GM19395 (cell line): ENCODE results near the gene PTPRN2.

Source experiments
- ATAC-seq: cut with Tn5 transposase; IDR thresholded peaks from one replicate; pipeline ENCODE4 v1.9.1; 2021; ENCODE audit warnings: mild to moderate bottlenecking, moderate library complexity; ENCODE audit not compliant: unreplicated experiment

The PTPRN2 gene

DNA sequence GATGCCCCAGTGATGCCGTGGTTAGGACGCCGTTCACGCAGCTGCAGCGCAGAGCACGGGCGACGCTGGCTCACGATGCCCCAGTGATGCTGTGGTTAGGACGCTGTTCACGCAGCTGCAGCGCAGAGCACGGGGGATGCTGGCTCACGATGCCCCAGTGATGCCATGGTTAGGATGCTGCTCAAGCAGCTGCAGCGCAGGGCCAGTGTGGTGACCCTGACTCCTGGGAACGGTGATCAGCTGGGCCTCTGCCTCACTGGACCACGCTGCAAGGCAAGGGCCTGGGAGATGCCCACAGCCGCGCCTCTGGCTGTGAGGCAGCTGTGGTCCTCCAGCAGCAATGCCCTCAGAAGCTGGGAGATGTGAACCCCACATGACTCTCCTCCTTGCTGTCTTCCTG is 970.2 kb downstream of the PTPRN2 start:
- ATAC-seq = no peak

DNA sequence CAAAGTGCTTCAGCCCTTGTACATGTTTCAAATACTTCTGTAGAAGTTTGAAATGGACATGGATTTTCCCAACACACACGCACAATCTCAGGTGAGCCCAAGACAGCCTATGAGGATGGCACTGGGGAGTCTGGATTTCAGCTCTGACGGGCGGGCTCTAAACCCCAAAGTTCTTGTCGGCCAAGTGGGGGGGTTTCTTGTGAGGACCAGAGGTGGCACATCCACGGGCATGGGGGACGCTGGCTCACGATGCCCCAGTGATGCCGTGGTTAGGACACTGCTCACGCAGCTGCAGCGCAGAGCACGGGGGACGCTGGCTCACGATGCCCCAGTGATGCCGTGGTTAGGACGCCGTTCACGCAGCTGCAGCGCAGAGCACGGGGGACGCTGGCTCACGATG is 970.7 kb downstream of the PTPRN2 start:
- ATAC-seq = no peak

DNA sequence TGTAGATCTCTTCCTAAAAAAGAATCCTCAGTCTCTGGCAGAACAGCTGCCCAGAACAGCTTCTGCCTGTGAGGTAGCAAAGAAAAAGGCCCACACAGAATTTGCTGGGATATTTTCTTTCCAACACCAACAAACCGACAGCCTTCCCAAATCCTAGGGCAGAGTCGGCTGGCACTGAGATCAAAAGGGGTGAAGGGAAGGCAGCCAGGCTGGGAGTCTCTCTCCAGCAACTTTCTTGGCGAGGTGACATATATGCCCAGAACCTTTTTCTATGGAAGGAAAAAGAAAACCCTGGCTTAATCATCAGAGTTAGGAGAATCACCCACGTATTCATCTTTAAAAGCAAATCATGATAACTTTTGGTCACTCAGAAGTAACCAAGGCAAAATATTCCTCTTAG is 971.2 kb downstream of the PTPRN2 start:
- no peak for ATAC-seq

DNA sequence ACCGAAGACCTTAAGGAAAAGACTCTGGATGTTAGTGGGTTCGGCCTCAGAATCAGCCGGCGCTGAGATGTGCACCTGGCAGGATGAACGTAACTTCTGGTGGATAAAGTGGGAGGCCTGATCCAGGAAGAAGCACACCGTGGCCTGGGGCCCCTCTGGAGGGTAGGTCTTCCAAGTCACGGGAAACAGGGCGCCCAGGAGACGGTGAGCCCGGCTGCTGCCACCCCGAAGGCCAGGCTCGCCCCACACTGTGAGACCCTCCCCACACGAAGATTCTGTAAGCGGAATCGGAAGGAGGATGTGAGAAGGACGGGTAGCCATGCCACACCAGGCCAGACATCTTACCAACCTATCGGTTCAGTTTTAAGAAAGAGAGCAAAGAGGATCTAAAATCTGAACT is 971.8 kb downstream of the PTPRN2 start:
- no peak for ATAC-seq

DNA sequence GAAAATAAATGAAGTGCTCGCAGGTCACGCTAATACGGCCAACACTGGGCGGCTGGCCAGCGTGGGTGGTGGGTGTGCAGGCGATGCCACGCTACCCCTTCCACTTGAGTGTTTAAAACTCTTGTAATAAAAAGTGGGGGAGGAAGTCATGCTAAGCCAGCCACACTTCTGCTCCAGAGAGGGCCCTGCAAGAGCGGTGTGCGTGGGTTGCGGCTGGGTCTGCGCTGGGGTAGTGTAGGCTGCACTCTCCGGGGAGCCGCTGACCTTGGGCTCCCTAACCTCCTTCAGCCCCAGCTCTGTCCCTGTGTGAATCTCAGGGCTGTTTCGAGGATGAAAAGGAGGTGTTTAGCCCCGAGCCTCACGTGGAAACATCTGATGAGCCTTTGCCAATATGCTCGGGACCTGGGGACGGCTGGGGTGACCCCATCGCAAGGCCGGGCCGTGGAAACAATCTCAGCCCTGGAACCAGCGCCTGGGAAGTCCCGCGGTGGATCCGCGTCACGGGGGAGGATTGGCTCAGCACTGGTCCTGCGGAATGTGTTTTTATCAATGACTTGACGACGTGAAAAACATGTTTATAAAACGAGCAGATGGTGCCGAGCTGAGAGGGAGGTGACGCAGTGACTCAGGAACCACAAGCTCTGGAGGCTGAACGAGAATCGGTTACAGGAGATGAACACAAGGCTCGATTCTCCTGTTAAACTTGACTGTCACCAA is 972.4 kb downstream of the PTPRN2 start:
- no peak for ATAC-seq

DNA sequence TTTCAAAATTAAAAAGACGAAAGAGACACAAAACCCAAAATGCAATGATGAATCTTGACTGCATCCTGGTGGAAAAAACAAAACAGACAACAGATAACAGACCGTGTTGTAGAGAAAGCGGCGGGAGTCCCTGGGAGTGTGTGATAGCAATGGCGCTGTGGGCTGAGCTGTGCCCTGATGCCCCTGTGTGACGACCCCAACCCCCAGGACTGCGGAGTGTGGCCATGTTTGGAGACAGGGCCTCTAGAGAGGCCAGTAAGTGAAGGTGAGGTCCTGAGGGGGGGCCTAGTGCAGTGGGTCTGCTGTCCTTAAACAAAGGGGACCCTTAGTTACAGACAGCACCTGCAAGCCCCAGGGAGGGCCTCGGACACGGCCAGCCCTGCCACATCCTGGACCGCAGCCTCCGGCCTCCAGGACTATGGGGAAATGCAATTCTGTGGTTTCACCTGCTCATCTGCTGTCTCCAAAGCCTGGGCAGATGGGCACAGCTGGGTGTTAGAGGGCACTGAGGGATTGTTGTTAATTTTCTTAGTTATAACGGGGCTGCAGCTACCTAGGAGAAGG is 973.1 kb downstream of the PTPRN2 start:
- no peak for ATAC-seq

DNA sequence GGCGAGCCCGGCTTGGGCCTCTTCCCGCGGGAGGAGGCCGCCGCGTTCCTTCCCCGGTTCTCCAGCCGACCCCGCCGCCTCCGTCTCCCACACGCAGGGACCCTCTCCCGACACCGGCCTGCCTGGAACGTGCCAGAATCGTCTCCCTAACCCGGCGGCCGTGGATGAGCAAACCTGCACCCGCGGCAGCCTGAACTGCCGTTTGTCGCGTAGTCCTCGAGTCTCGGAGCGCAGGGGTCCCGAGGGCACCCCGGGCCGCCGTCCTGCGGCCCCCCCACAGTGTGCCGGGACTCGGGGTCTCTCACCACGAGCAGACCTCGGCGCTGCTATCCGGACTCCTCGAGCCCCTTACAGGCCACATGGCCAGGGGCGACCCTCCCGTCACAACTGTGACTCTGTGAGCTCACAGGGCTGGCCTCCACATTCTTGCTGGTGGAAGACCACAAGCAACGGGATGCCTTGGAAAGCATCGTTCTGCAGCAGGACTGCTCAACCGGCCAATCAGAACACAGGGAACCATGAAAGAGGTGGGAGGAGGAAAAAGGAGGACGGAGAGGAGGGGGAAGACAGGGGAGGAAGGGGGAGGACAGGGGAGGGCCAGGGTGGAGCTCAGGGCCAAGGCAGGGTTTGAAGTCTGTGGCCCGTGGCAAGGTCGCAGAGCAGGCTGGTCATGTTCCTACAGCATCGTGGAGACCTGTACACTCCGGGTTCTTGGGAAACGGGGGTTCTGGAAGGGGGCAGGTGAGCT is 973.9 kb downstream of the PTPRN2 start:
- no peak for ATAC-seq

DNA sequence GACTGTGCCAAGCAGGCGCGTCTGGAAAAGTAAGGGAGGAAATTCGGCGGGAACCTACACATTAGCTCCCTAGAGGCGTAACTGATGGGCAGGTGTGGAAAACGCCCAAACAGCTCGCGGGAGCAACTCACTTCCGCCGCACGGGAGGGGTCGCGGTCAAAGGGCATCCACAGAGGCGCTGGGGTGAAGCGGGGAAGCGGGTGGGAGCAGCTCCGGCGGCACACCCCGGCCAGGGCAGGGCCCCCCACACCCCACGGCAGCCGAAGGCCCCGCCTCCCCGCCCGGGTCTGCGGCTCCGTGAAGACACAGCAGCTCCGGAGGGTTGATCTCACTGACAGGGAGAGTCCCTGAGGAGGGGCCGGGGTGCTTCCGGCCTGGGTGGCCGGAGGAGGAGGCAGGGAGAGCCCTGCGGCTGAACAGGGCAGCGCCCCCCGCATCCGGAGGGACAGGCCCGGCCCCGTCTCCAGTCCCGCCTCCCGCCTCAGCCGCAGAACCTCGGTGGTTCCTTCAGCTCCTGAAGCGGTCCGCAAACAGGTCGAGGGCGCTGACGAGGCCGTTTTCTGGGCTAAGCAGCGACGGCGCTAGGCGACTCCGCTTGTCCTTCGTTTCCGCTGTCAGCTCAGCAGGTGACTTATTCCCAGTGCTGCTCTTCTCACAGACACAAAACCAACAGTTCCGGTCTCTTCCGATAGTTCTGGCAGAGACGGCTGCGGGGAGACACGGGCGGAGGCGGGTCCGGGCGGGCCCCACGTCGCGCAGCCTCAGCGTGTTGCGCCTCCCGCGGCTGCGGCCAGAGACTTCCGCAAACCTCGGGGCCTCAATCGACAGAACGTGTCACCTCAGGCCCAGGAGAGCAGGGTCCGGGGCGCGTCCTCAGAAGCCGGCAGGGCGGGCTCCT is 974.7 kb downstream of the PTPRN2 start:
- peak; percentile 75 for ATAC-seq

DNA sequence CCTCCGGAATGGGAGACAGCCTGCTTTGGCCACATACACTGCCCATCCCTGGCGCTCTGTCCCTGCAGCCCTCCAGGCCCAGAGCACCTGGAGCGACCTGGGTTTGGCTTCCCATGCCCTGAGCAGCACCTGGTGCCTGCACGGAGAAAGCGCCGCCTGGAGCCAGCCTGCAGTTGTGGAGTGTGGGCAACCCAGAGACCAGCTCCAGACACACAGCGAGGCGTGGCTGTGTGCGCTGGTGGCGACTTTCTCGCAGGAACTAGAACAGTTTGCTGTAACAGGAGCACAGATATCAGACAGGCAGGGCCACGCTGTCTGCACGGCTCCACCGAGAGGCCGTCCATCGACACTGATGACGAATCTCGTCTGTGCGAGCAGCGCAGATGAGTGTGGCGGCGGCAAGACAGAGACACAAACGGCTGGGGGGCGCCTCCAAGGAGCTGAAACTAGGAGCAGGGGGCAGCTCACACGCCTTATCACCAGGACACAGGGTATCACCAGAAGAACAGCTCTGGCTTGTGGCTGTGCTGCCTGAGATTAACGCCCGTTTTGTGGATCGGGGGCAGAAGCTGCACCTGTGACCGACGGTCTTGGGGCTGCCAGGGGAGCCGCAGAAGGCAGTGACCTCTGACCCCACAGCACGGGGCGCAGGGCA is 975.5 kb downstream of the PTPRN2 start:
- ATAC-seq = no peak

DNA sequence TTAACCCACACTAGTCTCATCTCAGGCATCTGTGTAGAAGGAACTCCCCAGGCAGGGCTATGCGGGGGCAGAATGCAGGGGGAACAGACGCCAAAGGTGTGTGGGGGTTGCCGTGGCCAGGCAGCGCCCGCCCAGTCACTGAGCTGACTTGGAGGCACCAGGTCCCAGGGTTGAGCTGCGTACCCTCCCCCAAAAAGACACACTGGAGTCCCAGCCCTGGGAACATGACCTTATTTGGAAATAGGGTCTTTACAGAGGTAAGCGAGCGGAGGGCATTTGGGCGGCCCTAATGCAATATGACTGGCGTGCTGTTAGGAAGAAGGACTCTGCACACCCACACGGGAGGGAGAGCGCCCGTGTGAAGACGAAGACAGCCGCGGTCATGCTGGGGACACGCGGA is 976.3 kb downstream of the PTPRN2 start:
- ATAC-seq = no peak

DNA sequence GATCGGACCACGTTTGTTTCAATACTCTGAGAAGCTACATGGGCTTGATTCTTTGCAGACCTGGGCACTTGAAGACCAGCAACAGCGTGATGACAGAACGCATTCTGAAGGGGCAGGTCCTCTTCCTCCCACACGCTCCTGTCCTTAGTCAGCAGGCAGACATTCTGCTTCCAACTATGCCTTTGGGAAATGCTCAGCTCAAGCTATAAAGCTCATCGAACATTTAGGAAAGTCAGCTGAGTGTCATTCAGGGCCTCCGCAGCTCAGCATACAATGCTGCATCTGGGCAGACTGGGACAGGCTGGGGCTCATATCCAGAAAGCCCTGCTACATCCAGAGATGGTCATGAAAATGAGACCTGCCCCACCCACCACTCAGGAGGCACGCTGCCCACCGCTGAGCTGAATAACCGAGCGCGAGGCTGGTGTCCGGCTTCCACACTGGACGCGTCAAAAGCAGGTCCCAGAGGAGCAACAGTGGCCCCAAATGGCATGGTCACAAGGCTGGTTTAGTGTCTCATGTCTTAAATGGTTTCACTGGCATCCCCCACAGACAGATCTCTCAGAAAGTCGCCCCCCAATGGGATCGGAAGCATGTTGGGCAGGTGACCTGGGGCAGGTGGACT is 976.8 kb downstream of the PTPRN2 start:
- ATAC-seq = no peak

DNA sequence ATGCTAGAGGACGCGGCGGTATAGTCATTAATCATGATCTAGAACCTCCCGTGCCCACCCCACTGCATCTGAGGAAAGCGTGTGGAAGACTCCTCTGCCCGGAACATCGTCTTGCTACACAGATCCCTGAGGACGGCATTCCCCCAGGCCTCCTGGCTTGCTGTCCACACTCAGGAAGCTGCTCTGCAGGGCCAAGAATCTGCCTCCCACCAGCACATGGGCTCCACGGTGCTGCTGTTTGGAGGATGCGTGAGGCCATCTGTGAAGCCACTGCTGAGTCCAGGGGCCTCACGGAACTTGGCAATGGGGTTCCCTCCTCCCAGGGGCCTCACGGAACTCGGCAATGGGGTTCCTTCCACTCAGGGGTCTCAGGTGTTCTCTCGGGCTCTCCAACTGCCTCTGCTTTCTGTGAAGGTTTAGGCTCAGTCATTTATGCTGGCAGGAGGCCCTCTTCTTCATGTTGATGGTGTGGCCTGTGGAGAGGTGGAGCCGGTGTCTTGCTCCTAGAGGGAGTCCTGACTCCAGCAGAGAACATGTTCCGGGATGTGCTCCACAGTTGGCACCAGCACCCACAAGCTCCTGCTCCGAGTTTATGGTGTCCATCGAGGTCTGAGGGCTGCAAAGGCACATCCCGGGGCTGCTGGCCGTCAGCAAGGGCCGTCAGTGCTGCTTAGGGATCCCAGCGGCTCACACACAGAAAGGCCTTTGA is 977.5 kb downstream of the PTPRN2 start:
- ATAC-seq = no peak

DNA sequence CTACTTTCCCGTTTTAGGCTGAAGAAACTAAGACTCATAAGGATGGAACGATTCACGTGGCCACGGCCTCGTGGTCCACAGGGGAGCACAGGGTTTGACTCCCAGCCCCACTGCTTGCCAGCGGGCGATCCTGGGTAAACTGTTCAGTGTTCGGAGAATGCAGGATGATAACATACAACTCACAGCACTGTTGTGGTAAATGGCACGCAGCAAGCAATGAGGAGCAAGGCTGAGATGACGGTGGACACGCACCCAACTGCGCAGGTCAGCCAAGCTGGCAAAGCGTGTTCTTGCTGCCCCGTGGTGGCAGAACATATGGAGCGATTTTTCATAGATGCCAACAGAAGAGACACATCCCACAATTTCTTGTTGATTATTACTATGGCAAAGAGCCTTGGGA is 978.1 kb downstream of the PTPRN2 start:
- ATAC-seq = no peak

DNA sequence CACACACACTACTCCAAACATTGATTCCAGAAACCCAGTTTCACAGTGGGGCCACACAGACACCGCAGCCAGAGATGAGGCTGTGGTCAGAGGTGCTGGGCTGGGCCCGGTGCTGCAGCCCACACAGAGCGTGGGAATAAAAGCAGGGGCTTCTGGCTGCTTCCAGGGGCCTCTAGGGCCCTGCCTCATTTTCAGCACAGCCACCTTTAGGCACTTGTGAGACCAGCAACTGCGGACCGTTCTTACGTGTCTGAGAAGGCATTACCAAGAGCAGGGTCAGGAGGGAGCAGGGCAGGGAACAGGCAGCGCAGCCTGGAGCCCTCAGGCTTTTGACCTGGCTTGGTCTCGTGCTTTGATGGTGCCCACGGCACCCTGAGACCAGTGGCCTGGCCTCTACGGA is 980.4 kb downstream of the PTPRN2 start:
- no peak for ATAC-seq

DNA sequence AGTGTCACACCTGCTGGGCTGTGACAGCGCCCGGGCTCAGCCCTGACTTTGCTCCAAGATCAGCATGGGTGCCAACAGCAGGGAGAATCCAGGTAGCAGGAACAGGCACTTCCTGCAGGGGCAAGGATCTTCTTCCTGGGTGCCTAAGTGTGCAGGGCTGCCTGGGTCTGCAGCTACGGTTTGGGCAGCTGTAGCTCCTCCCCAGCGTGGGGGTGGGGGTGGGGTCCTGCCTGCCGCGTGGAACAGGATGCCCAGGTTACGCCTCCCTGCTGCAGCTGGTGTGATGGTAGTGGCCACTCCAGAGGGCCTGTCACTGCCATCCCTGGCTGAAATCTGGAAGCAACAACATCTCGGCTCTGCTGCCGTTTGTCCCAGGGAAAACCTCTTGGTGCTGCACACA is 981.5 kb downstream of the PTPRN2 start:
- no peak for ATAC-seq

DNA sequence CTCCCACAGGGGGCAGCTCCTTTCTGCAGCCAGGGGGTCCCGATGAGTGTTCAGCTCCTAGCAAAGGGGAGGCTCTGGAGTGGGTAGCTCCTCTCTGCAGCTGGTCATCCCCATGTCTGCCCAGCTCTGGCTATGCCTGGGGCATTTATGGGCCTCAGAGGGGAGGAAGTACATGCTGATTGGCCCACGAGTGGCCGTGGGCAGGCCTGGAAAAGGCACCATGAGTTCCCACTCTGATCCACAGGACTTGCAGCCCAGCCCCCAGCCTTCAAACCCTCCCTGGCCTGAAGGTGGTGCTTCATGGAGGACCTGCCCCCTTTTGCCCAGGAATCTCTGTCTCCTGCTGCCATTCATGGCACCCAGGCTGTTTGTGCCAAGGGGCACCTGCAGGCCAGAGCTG is 982.0 kb downstream of the PTPRN2 start:
- ATAC-seq = no peak

DNA sequence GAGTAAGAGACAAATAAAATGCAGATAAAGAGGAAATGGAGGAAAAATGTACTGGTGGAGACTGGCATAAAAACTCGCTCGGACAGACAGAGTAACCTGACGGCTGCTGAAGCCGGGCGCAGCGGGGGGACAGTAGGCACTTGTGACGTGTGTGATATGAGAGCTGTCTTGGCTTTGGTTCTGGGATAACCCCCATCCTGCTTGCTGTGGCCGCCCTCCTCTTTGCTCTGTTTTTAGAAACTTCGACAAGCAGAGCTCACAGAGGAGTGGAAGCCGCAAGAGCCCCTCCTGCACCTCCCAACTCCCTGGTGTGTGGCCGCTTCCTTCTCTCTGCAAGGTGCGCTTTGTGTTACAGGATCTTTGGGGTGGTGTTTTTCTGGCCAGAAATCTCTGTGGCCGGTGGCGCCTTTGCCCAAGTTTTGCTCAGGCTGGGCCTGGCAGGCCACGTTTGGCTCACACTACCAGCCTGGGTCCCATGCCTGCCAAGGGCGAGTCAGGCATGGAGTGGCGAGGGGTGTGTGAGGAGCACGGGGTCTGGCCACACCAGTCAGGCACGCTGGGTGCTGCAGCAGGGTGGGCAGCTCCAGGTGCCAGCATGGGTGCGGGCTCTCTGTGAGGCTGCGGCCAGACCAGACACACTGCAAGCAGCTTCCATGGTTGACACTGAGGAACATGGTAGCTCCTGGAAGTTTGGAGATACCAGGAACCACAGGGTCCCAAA is 982.8 kb downstream of the PTPRN2 start:
- no peak for ATAC-seq

DNA sequence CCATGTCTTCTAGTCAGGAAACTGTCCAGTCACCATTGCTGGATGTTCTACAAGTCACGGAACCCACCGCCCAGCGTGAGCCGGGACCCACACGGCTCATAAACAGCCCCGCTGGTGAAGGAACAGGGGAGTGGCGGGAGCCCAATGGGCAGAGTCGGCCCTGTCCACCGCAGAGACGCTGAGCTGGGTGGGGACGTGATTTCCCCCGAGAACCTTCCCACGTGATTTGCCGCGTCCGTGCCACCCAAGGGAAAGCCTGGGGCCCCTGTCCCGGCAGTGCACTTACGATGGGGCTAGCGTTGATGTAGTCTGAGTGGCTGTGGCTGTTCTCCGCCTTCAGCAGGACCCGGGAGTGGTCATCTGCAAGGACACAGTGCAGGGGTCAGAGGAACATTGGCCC is 983.9 kb downstream of the PTPRN2 start:
- ATAC-seq = no peak

DNA sequence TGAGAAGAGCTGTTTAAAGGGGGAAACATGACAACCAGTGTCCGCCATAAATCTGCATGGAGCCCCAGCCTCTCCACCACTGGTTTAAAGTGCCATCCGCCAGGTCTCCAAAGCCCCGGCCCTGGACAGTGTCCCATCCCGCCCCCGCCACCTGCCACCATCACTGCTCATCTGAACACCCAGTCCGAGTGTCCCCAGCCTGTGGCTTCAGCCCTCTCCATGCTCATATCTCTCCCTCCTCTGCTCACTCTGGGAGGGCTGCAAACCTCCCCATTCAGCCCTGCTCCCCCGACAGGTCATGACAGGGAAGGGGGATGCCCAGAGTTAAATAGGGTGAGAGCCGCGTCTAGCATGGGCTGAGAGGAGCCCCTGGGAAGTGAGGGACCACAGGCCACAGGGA is 984.6 kb downstream of the PTPRN2 start:
- ATAC-seq = no peak
